Hepatocyte (in vitro differentiated cells): ENCODE data around the gene TACC2.

ENCODE experiments used
- CTCF ChIP-seq: fragments of 200-600 bp; sonication (generic); IDR thresholded peaks from 2 replicates; pipeline ENCODE4 v1.5.1; 2016; ENCODE audit warnings: antibody characterized with exemption, mild to moderate bottlenecking; ENCODE audit not compliant: poor library complexity
- EZH2phosphoT487 ChIP-seq: fragments of 200-600 bp; sonication (generic); IDR thresholded peaks from one replicate; pipeline ENCODE4 v1.6.1; 2018; ENCODE audit warnings: antibody characterized with exemption, mild to moderate bottlenecking, low read depth, moderate library complexity; ENCODE audit not compliant: unreplicated experiment, severe bottlenecking

DNA sequence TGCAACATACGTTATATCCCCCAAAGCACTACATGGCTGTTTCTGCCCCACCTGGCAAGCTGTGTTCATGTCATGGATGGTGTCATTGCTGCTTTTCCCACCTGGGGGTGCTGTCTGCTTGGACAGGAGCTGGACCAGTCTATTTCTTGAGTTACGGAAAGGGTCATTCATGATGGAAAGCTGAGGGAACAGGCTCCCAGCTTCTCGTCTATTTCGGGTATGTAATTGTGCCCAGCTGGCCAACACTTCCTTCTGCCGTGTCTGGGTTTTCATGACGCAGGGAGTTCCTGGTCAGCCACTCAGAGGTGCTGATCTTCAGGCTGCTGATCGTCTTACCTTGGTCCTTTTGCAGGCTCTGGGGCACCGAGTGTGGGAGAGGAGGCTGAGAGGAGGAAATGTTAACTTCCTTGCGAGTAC, 290.8 kb downstream of the TACC2 start:
- TF ChIP-seq CTCF: peak; percentile 52
- TF ChIP-seq EZH2phosphoT487: no peak
